Thyroid gland (tissue), 4 donors: ENCODE measurements around the gene LIFR.

Experiments
- CTCF ChIP-seq, 6 experiments: fragments of 200-600 bp in 3 of 6; fragments of 450-650 bp in 3 of 6; sonication (generic) in 3 of 6; IDR thresholded peaks; one replicate each; pipeline ENCODE4 v1.5.1; 2016 to 2019; ENCODE audit warnings: antibody characterized with exemption in 6 of 6, mild to moderate bottlenecking in 2 of 6, inconsistent platforms in 1 of 6, moderate library complexity in 1 of 6
- POLR2A ChIP-seq, 2 donors: fragments of 450-650 bp; IDR thresholded peaks; one replicate each; pipeline ENCODE4 v1.6.1; 2017; ENCODE audit warnings: antibody characterized with exemption in 2 of 2, mild to moderate bottlenecking in 2 of 2, moderate library complexity in 1 of 2

DNA sequence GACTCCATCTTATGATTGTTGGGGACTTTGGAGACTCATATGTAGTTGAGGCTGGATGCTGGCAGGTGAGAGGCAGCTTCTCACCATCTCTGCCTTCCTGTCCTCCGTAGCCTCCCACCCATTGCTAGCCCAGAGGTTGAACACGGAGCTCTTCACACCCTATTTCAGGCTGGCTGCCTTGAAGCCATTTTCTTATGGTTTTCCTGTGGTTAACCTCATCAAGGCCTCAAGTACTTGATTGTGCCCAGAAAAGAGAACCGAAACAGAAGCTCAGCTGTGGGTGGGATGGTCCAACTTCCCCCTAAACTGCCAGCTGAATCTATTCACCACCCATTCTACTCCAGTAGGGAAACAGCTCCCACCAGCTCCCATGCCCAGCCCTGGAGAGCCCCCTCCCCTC lies 102.9 kb downstream of the LIFR start:
- no peak for TF ChIP-seq CTCF (IDR thresholded peaks at IDR 0.05)
- TF ChIP-seq POLR2A (IDR thresholded peaks at IDR 0.05) = no peak
